ENCODE measurements around the gene UTS2R.
A peak's percentile ranks its signal among the peaks of the same experiment; 100 is the strongest.
"Not testable (repeated sequence)": the region's sequence is repeated elsewhere in the genome, so short reads cannot be mapped to it uniquely, and the experiment has no call there.

UTS2R gene

DNA sequence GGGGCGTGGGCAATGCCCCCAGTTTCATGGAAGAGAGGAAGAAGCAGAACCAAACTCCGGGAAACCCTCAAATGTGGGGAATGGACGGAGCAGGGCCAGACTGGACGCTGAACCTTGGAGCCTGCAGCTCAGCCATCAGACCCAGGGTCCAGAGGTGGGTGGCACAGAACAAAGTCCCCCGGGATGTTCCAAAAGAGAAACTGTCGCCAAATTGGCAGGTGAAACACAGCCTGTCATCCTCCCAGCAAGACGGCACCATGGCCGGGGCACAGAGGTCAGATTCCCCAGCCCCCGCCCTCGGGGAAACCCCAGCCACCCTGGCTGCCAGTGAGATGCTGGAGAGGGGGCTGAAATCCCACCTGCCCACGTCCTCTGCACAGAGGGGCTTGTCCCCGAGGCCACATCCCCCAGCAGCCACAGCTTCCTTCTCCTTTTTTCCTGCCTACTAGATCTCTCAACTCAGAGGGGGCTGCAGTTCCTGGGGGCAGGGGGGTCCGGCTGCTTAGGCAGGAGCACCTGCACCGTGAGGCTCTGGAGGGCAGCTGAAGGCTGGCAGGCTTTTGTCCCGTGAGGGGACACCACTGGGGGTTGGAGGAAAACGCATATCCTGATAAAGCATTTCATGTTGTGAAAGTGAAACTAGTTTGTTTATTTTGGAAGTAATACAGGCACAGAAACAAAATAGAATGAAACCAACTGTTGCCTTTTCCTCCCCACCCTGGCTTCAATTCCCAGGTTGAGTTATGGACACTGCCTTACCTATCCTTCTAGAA is 36.8 kb upstream of the UTS2R start:
- DNase-seq = no peak

GRCh38 chr17:82338858-82339633 is 32.5 kb upstream of the UTS2R start:
- DNase-seq = no peak

- no peak for DNase-seq
Measured at GRCh38 chr17:82339634-82340580, 31.7 kb upstream of the UTS2R start.

- no peak for DNase-seq
Measured at GRCh38 chr17:82342361-82343079, 29.0 kb upstream of the UTS2R start.

- no peak for DNase-seq
Measured at GRCh38 chr17:82343560-82343959, 28.0 kb upstream of the UTS2R start.

- no peak for DNase-seq
Measured at GRCh38 chr17:82344175-82344907, 27.2 kb upstream of the UTS2R start.

- no peak for DNase-seq
Measured at GRCh38 chr17:82345151-82345976, 26.2 kb upstream of the UTS2R start.

GRCh38 chr17:82346342-82347300 is 24.9 kb upstream of the UTS2R start:
- no peak for DNase-seq

DNA sequence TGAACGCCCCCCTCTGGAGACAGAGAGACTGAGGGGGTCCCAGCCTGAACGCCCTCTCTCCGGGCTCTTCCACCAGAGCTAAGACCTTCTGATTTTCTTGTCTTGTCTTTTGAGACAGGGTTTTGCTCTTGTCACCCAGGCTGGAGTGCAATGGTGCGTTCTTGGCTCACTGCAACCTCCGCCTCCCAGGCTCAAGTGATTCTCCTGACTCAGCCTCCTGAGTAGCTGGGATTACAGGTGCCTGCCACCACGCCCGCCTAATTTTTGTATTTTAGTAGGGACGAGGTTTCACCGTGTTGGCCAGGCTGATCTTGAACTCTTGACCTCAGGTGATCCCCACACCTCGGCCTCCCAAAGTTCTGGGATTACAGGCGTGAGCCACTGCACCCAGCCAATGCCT is 23.6 kb upstream of the UTS2R start:
- DNase-seq = not testable (repeated sequence)

DNA sequence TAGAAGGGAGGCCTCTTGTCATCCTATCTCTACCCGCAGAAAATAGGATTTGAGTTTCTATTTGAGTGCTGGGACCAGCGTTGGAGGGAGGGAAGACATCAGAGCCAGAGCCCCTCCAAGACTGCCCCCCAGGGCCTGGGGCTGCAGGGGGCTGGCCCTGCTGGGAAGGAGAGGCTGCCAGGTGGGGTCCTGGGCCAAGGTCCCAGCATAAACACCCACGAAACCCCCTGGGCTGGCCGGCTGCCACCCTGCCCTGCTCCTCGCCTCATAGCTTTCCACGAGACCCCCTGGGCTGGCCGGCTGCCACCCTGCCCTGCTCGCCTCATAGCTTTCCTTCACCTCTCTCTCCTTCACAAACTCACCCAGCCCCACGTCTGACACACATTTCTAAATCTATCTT is 23.1 kb upstream of the UTS2R start:
- DNase-seq = no peak

- DNase-seq = no peak
Measured at GRCh38 chr17:82348866-82349265, 22.7 kb upstream of the UTS2R start.

- DNase-seq = no peak
Measured at GRCh38 chr17:82349287-82349701, 22.3 kb upstream of the UTS2R start.

- no peak for DNase-seq
Measured at GRCh38 chr17:82350182-82351030, 21.2 kb upstream of the UTS2R start.

- DNase-seq = no peak
Measured at GRCh38 chr17:82351254-82351712, 20.3 kb upstream of the UTS2R start.

DNA sequence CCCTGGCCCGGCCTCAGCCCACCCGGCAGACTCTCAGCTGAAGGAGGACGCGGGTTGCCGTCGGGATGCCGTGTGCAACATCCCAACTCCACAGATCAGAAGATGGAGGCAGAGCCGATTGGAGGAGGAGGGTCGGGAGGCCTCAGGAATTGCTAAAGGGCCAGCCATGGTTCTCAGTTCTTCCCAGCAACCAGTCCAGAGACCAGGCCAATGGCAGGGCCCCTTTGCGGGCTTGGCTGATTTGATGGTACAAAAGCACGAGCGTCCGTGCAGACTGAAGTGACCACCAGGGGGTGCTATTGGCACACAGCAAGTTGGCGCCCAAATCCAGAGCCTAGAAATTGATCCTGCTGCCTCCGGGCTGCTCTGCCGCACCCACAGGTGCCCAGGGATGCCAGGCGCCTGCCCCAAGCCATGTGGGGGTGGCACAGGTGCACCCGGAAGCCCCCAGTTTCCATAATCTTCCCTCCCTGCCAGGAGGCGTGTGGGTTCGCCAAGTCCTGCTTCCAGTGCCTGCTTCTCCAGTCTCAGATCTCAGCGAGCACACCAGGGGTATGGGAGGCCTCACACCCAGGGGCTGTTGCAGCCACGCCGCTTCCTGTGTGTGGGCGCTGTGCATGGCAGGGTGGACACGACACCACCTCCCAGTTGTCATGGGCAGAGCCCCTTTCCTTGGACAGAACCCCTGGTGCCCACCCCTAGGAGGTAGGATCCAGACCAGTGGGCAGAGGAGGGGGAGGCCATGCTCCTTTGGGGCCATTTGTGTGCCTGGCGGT is 19.7 kb upstream of the UTS2R start:
- DNase-seq = peak; percentile 51

- no peak for DNase-seq
Measured at GRCh38 chr17:82353484-82353883, 18.1 kb upstream of the UTS2R start.

GRCh38 chr17:82354804-82355308 is 16.7 kb upstream of the UTS2R start:
- no peak for DNase-seq
